Measurements from ENCODE around the gene CRACDL. TPM values are rescaled to one million over a fixed set of nuclear protein-coding genes. Genes with fewer than 3 reads are reported as not detected.

Gene CRACDL
- total RNA-seq, 1 donor, result not detected

- Histone ChIP-seq H3K79me2 (ENCODE audit: insufficient read depth, low read length) (no peaks in the 10 kb centered on the region), H3K27ac (ENCODE audit: low read depth, low read length) (no peak overlapping the region), H3K27me3 (ENCODE audit: insufficient read depth, low read length) (peaks cover 18% of the 10 kb centered on the region), H3K4me1 (ENCODE audit: insufficient read depth, low read length) (no peaks in the 10 kb centered on the region), H3K4me2 (ENCODE audit: insufficient read depth, low read length) (no peak overlapping the region), H3K9me3 (ENCODE audit: low read depth, low read length) (no peaks in the 10 kb centered on the region), H4K20me1 (ENCODE audit: insufficient read depth, low read length) (no peaks in the 10 kb centered on the region), H3K36me3 (ENCODE audit: insufficient read depth, low read length) (no peaks in the 10 kb centered on the region), H2AFZ (ENCODE audit: low read length) (no peak overlapping the region), H3K4me3 (ENCODE audit: insufficient read depth, low read length) (no peak overlapping the region)
- no peak for DNase-seq (ENCODE audit: insufficient read length, low spot score, missing footprints)
- TF ChIP-seq, protein P1, sequence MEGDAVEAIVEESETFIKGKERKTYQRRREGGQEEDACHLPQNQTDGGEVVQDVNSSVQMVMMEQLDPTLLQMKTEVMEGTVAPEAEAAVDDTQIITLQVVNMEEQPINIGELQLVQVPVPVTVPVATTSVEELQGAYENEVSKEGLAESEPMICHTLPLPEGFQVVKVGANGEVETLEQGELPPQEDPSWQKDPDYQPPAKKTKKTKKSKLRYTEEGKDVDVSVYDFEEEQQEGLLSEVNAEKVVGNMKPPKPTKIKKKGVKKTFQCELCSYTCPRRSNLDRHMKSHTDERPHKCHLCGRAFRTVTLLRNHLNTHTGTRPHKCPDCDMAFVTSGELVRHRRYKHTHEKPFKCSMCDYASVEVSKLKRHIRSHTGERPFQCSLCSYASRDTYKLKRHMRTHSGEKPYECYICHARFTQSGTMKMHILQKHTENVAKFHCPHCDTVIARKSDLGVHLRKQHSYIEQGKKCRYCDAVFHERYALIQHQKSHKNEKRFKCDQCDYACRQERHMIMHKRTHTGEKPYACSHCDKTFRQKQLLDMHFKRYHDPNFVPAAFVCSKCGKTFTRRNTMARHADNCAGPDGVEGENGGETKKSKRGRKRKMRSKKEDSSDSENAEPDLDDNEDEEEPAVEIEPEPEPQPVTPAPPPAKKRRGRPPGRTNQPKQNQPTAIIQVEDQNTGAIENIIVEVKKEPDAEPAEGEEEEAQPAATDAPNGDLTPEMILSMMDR (IDR thresholded peaks at IDR 0.05; ENCODE audit: extremely low read depth, low read depth, low read length), result no peak
Measured at GRCh38 chr2:98828793-98829371, 107.1 kb downstream of the CRACDL start.

DNA sequence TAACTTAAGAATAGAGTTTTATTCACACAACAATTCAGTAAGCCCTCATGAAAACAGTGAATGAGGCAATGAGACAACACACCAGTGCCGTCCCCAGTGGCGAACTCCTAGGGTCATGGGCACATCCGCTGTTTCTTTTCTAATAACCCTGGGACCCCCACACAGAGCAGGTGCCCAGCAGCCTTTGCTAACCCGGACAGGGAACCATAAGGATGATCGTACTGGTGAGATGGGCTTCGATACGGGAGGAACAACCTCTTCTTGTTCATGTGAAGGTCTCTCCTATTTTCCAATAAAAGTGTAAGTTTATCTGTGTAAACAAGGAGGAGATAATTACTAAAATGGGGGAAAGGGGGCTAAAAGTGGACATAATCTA is 107.7 kb downstream of the CRACDL start:
- no peak overlapping the region for H3K4me2 ChIP-seq (ENCODE audit: insufficient read depth, low read length)
- no peaks in the 10 kb centered on the region for H3K79me2 ChIP-seq (ENCODE audit: insufficient read depth, low read length)
- TF ChIP-seq, protein P1 (IDR thresholded peaks at IDR 0.05; ENCODE audit: extremely low read depth, low read depth, low read length), result no peak
- DNase-seq (ENCODE audit: insufficient read length, low spot score, missing footprints), result no peak
- H3K36me3 ChIP-seq (ENCODE audit: insufficient read depth, low read length), result no peaks in the 10 kb centered on the region
- no peak overlapping the region for H3K27ac ChIP-seq (ENCODE audit: low read depth, low read length)
- H2AFZ ChIP-seq (ENCODE audit: low read length), result no peak overlapping the region
- peaks cover 24% of the 10 kb centered on the region for H3K27me3 ChIP-seq (ENCODE audit: insufficient read depth, low read length)
- no peaks in the 10 kb centered on the region for H3K4me1 ChIP-seq (ENCODE audit: insufficient read depth, low read length)
- no peaks in the 10 kb centered on the region for H3K9me3 ChIP-seq (ENCODE audit: low read depth, low read length)
- no peaks in the 10 kb centered on the region for H4K20me1 ChIP-seq (ENCODE audit: insufficient read depth, low read length)
- H3K4me3 ChIP-seq (ENCODE audit: insufficient read depth, low read length), result no peak overlapping the region

DNA sequence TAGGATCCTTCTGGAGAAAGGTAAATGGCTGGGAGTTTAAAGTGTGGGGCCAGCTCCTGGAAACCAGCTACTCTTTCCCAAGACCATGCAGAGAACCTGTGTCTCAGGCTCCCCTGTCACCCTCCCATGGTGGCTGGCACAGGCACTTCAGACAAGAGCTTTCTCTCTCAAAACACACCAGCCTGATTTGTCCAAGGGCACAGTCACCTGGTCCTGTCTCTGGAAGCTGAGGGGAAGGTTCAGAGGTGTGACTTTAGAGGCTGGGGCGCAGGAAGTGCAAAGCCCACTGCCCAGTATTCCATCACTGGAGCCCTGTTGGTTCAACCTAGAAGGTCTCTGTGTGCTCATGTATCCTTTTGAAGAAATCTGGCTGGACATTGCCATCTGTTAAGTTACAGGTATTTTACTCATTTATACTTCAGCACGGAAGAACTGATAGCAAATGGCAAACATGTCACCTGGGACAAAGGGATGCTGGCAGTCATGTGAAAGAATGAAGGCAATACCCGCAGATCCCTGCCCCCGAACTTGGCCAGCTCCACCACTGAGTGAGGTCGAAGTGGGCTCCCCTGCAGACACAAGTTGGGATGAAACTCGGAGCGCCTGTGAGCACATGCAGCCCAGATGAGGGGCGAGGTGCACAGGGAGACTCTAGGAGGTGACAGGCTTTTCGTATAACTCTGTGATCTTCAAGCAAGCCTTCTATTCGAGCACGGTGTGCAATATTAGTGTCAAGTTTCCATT is 108.2 kb downstream of the CRACDL start:
- Histone ChIP-seq H3K27me3 (ENCODE audit: insufficient read depth, low read length) (peaks cover 29% of the 10 kb centered on the region), H3K4me1 (ENCODE audit: insufficient read depth, low read length) (no peaks in the 10 kb centered on the region), H3K79me2 (ENCODE audit: insufficient read depth, low read length) (no peaks in the 10 kb centered on the region), H3K4me3 (ENCODE audit: insufficient read depth, low read length) (no peak overlapping the region), H2AFZ (ENCODE audit: low read length) (no peak overlapping the region), H3K9me3 (ENCODE audit: low read depth, low read length) (no peaks in the 10 kb centered on the region), H3K4me2 (ENCODE audit: insufficient read depth, low read length) (no peak overlapping the region), H3K27ac (ENCODE audit: low read depth, low read length) (no peak overlapping the region), H3K36me3 (ENCODE audit: insufficient read depth, low read length) (no peaks in the 10 kb centered on the region), H4K20me1 (ENCODE audit: insufficient read depth, low read length) (no peaks in the 10 kb centered on the region)
- TF ChIP-seq, protein P1 (IDR thresholded peaks at IDR 0.05; ENCODE audit: extremely low read depth, low read depth, low read length), result no peak
- DNase-seq (ENCODE audit: insufficient read length, low spot score, missing footprints), result no peak

GRCh38 chr2:98826856-98827255 is 109.2 kb downstream of the CRACDL start:
- Histone ChIP-seq H3K27ac (ENCODE audit: low read depth, low read length) (no peak overlapping the region), H3K4me1 (ENCODE audit: insufficient read depth, low read length) (no peaks in the 10 kb centered on the region), H2AFZ (ENCODE audit: low read length) (no peak overlapping the region), H3K27me3 (ENCODE audit: insufficient read depth, low read length) (peaks cover 37% of the 10 kb centered on the region), H3K36me3 (ENCODE audit: insufficient read depth, low read length) (no peaks in the 10 kb centered on the region), H3K9me3 (ENCODE audit: low read depth, low read length) (no peaks in the 10 kb centered on the region), H3K79me2 (ENCODE audit: insufficient read depth, low read length) (no peaks in the 10 kb centered on the region), H3K4me3 (ENCODE audit: insufficient read depth, low read length) (no peak overlapping the region), H3K4me2 (ENCODE audit: insufficient read depth, low read length) (no peak overlapping the region), H4K20me1 (ENCODE audit: insufficient read depth, low read length) (no peaks in the 10 kb centered on the region)
- TF ChIP-seq, protein P1 (IDR thresholded peaks at IDR 0.05; ENCODE audit: extremely low read depth, low read depth, low read length), result no peak
- no peak for DNase-seq (ENCODE audit: insufficient read length, low spot score, missing footprints)

Data from osteoblast (primary cell).